ENCODE results near the gene USB1. TPM values are rescaled to one million over a fixed set of nuclear protein-coding genes. Genes with fewer than 3 reads are reported as not detected.

The USB1 gene
- total RNA-seq, 1 experiment from 2014 or later, result 18.7 TPM

GRCh38 chr16:57956924-57957672 is 44.1 kb upstream of the USB1 start:
- Histone ChIP-seq H3F3A (ENCODE audit: low read length, unreplicated experiment) (no peaks in the 10 kb centered on the region), H3K9me2 (replicated peaks; ENCODE audit: low read length) (no peaks in the 10 kb centered on the region), H3K4me1 (ENCODE audit: insufficient read depth, low read length) (no peaks in the 10 kb centered on the region), H3K79me2 (ENCODE audit: low read length) (no peaks in the 10 kb centered on the region), H4K20me1 (ENCODE audit: low read length) (no peaks in the 10 kb centered on the region), H3K27ac (ENCODE audit: low read length) (no peak overlapping the region), H3K27me3 (ENCODE audit: low read length) (no peaks in the 10 kb centered on the region), H2AFZ (ENCODE audit: low read length) (no peak overlapping the region), H3K36me3 (ENCODE audit: low read depth, low read length) (no peaks in the 10 kb centered on the region), H3K9ac (ENCODE audit: low read length) (no peak overlapping the region), H3K4me2 (ENCODE audit: low read length) (no peak overlapping the region), H3K4me3 (ENCODE audit: low read length) (no peak overlapping the region), H3K9me3 (ENCODE audit: low read length) (no peaks in the 10 kb centered on the region)
- intact Hi-C loops (cut with micrococcal nuclease), result no loop called here
- CTCF ChIA-PET, result no interaction called here
- DNase-seq (no peak), ATAC-seq (no peak)
- POLR2A ChIA-PET (ENCODE audit: unreplicated experiment), result no interaction called here
- BruUV-seq (replicated peaks), result no TSS peak
- TF ChIP-seq EZH2phosphoT487 (IDR thresholded peaks at IDR 0.05; ENCODE audit: borderline replicate concordance, low read length), result no peak
- TF ChIP-seq EZH2 (IDR thresholded peaks at IDR 0.05; ENCODE audit: low read length, unreplicated experiment), result no peak
- no peak for TF ChIP-seq CTCF (conservative IDR thresholded peaks at IDR 0.05; ENCODE audit: low read depth, low read length)

GRCh38 chr16:57957673-57958392 is 43.4 kb upstream of the USB1 start:
- H3K9me2 ChIP-seq (replicated peaks; ENCODE audit: low read length), result no peaks in the 10 kb centered on the region
- no peak overlapping the region for H3K27ac ChIP-seq (ENCODE audit: low read length)
- no peaks in the 10 kb centered on the region for H3K36me3 ChIP-seq (ENCODE audit: low read depth, low read length)
- no peaks in the 10 kb centered on the region for H3K9me3 ChIP-seq (ENCODE audit: low read length)
- H2AFZ ChIP-seq (ENCODE audit: low read length), result no peak overlapping the region
- no peak for TF ChIP-seq EZH2phosphoT487 (IDR thresholded peaks at IDR 0.05; ENCODE audit: borderline replicate concordance, low read length)
- TF ChIP-seq CTCF (conservative IDR thresholded peaks at IDR 0.05; ENCODE audit: low read depth, low read length), result no peak
- no peak for TF ChIP-seq EZH2 (IDR thresholded peaks at IDR 0.05; ENCODE audit: low read length, unreplicated experiment)
- H3K9ac ChIP-seq (ENCODE audit: low read length), result no peak overlapping the region
- ChIA-PET CTCF (no interaction called here), POLR2A (ENCODE audit: unreplicated experiment) (no interaction called here)
- intact Hi-C loops (cut with micrococcal nuclease), result no loop called here
- ATAC-seq, result no peak
- no TSS peak for BruUV-seq (replicated peaks)
- no peak overlapping the region for H3K4me2 ChIP-seq (ENCODE audit: low read length)
- no peaks in the 10 kb centered on the region for H3K4me1 ChIP-seq (ENCODE audit: insufficient read depth, low read length)
- no peak overlapping the region for H3K4me3 ChIP-seq (ENCODE audit: low read length)
- H3K79me2 ChIP-seq (ENCODE audit: low read length), result no peaks in the 10 kb centered on the region
- no peaks in the 10 kb centered on the region for H3F3A ChIP-seq (ENCODE audit: low read length, unreplicated experiment)
- H4K20me1 ChIP-seq (ENCODE audit: low read length), result no peaks in the 10 kb centered on the region
- DNase-seq, result no peak
- no peaks in the 10 kb centered on the region for H3K27me3 ChIP-seq (ENCODE audit: low read length)

- ChIA-PET CTCF (no interaction called here), POLR2A (ENCODE audit: unreplicated experiment) (no interaction called here)
- no TSS peak for BruUV-seq (replicated peaks)
- intact Hi-C loops (cut with micrococcal nuclease), result no loop called here
- H4K20me1 ChIP-seq (ENCODE audit: low read length), result no peaks in the 10 kb centered on the region
- no peaks in the 10 kb centered on the region for H3K9me3 ChIP-seq (ENCODE audit: low read length)
- DNase-seq (no peak), ATAC-seq (no peak)
- TF ChIP-seq EZH2 (IDR thresholded peaks at IDR 0.05; ENCODE audit: low read length, unreplicated experiment), result no peak
- TF ChIP-seq EZH2phosphoT487 (IDR thresholded peaks at IDR 0.05; ENCODE audit: borderline replicate concordance, low read length), result no peak
- no peak for TF ChIP-seq CTCF (conservative IDR thresholded peaks at IDR 0.05; ENCODE audit: low read depth, low read length)
- H3K9ac ChIP-seq (ENCODE audit: low read length), result no peak overlapping the region
- H2AFZ ChIP-seq (ENCODE audit: low read length), result no peak overlapping the region
- no peak overlapping the region for H3K4me3 ChIP-seq (ENCODE audit: low read length)
- H3K27ac ChIP-seq (ENCODE audit: low read length), result no peak overlapping the region
- no peaks in the 10 kb centered on the region for H3K4me1 ChIP-seq (ENCODE audit: insufficient read depth, low read length)
- H3F3A ChIP-seq (ENCODE audit: low read length, unreplicated experiment), result no peaks in the 10 kb centered on the region
- H3K27me3 ChIP-seq (ENCODE audit: low read length), result no peaks in the 10 kb centered on the region
- H3K4me2 ChIP-seq (ENCODE audit: low read length), result no peak overlapping the region
- H3K79me2 ChIP-seq (ENCODE audit: low read length), result no peaks in the 10 kb centered on the region
- no peaks in the 10 kb centered on the region for H3K9me2 ChIP-seq (replicated peaks; ENCODE audit: low read length)
- no peaks in the 10 kb centered on the region for H3K36me3 ChIP-seq (ENCODE audit: low read depth, low read length)
Observed at GRCh38 chr16:57958544-57958943, 42.7 kb upstream of the USB1 start.
